Calu3 (cell line): ENCODE results near the gene ZMYM2. TPM values are rescaled to one million over a fixed set of nuclear protein-coding genes. Genes with fewer than 3 reads are reported as not detected.

ENCODE experiments used
- Bru-seq: library from RNA; stranded (reverse); fragments of 400-500 nt; gene quantifications from one replicate; lab custom pipeline; 2021; lab: Mats Ljungman, UMichigan
- BruChase-seq, 2 experiments: library from RNA; stranded (reverse); fragments of 400-500 nt; gene quantifications; one replicate each; lab custom pipeline; 2021; lab: Mats Ljungman, UMichigan
- BruUV-seq: library from RNA; stranded (reverse); fragments of 400-500 nt; replicated peaks from 2 replicates; lab custom pipeline; 2021; lab: Mats Ljungman, UMichigan
- CTCF ChIA-PET: fragments of 300-600 bp; sonication (Branson Sonifier 250); formaldehyde crosslinking; loops from one replicate; lab custom pipeline; 2022; ENCODE audit warnings: antibody characterized with exemption; lab: Charles Lee
- DNase-seq: peaks from one replicate; pipeline ENCODE4 v3.0.0; 2022
- H3K27ac Mint-ChIP-seq: one replicate; pipeline ENCODE4 v1.8.0; 2022; ENCODE audit warnings: mixed read lengths; ENCODE audit not compliant: unreplicated experiment
- H3K27me3 Mint-ChIP-seq: one replicate; pipeline ENCODE4 v1.8.0; 2022; ENCODE audit warnings: mixed read lengths; ENCODE audit not compliant: unreplicated experiment
- H3K36me3 Mint-ChIP-seq: one replicate; pipeline ENCODE4 v1.8.0; 2022; ENCODE audit warnings: mild to moderate bottlenecking, moderate library complexity, mixed read lengths; ENCODE audit not compliant: insufficient read depth, unreplicated experiment
- H3K4me1 Mint-ChIP-seq: one replicate; pipeline ENCODE4 v1.8.0; 2022; ENCODE audit warnings: mild to moderate bottlenecking, low read depth, mixed read lengths; ENCODE audit not compliant: unreplicated experiment
- H3K4me3 Mint-ChIP-seq: one replicate; pipeline ENCODE4 v1.8.0; 2022; ENCODE audit warnings: mild to moderate bottlenecking, low read depth, moderate library complexity, mixed read lengths; ENCODE audit not compliant: unreplicated experiment
- H3K9me3 Mint-ChIP-seq: one replicate; pipeline ENCODE4 v1.8.0; 2022; ENCODE audit warnings: low read depth, mixed read lengths; ENCODE audit not compliant: unreplicated experiment
- CTCF ChIP-seq: fragments of 200-600 bp; IDR thresholded peaks from one replicate; pipeline ENCODE4 v1.8.0; 2022; ENCODE audit warnings: antibody characterized with exemption; ENCODE audit not compliant: unreplicated experiment
- intact Hi-C: fragments of 100-400 bp; cut with micrococcal nuclease; formaldehyde crosslinking; loops from one replicate; pipeline ENCODE4 v1.10.0; 2022; ENCODE audit not compliant: unreplicated experiment
- long read RNA-seq: library from polyadenylated mRNA; stranded (forward); transcript quantifications from one replicate; pipeline ENCODE4 v2.0.0, GENCODE V29; 2022
- total RNA-seq: library from RNA; stranded (reverse); gene quantifications from 2 replicates; pipeline ENCODE4 v1.2.3, GENCODE V29; 2022

The ZMYM2 gene
- total RNA-seq = 52.8 and 53.1 TPM in 2 replicates
- Bru-seq, nascent RNA = percentile 91 among the genes with signal in this experiment
- percentile 83 among the genes with signal in this experiment for BruChase-seq, experiment 1, labeled RNA remaining after a 6-hour chase
- percentile 89 among the genes with signal in this experiment for BruChase-seq, experiment 2, labeled RNA remaining after a 2-hour chase
- long read RNA-seq, full-length matches to known transcripts = 2 of 15 reads
- long read RNA-seq, partial matches to known transcripts = 4 of 15 reads
- long read RNA-seq, other reads (novel, unspliced or antisense) = 9 of 15 reads

GRCh38 chr13:19958155-19959111 is at the start of gene ZMYM2:
ZMYM2 (plus strand) TSS chr13:19958727; CDS start chr13:19993073, 34,346 bp downstream.
- peak; percentile 97 for DNase-seq
- no peak for TF ChIP-seq CTCF
- intact Hi-C loops = no loop called here
- H3K4me1 Mint-ChIP-seq = no peaks in the 10 kb centered on the region
- peak within 1 kb of the TSS; percentile 64 for H3K27ac Mint-ChIP-seq
- CTCF ChIA-PET = no interaction called here
- H3K27me3 Mint-ChIP-seq = no peaks in the 10 kb centered on the region
- peak within 1 kb of the TSS; percentile 77 for H3K4me3 Mint-ChIP-seq
- peaks cover 39% of the 10 kb centered on the region for H3K36me3 Mint-ChIP-seq
- BruUV-seq = no TSS peak
- H3K9me3 Mint-ChIP-seq = no peaks in the 10 kb centered on the region

GRCh38 chr13:19910336-19911072 is 48.0 kb upstream of the ZMYM2 start:
- no peak overlapping the region for H3K27ac Mint-ChIP-seq
- TF ChIP-seq CTCF = no peak
- BruUV-seq = no TSS peak
- CTCF ChIA-PET = interaction anchor here (0.7 kb wide), 2 partner anchors 92 to 292 kb away, joined by 3 to 4 read pairs; no protein-coding TSS in a partner anchor
- peak; percentile 22 for DNase-seq
- no peaks in the 10 kb centered on the region for H3K27me3 Mint-ChIP-seq
- H3K4me3 Mint-ChIP-seq = no peak overlapping the region
- H3K4me1 Mint-ChIP-seq = peaks cover 8% of the 10 kb centered on the region
- intact Hi-C loops = no loop called here
- H3K36me3 Mint-ChIP-seq = peaks cover 3% of the 10 kb centered on the region
- H3K9me3 Mint-ChIP-seq = no peaks in the 10 kb centered on the region

- peaks cover 8% of the 10 kb centered on the region for H3K4me1 Mint-ChIP-seq
- no peak overlapping the region for H3K27ac Mint-ChIP-seq
- intact Hi-C loops = loop anchor here (2.0 to 5.0 kb wide), 2 partner anchors 34 to 235 kb away; partner anchors contain the start of gene GJA3
- H3K9me3 Mint-ChIP-seq = no peaks in the 10 kb centered on the region
- TF ChIP-seq CTCF = no peak
- no TSS peak for BruUV-seq
- no peak for DNase-seq
- no peaks in the 10 kb centered on the region for H3K36me3 Mint-ChIP-seq
- no peaks in the 10 kb centered on the region for H3K27me3 Mint-ChIP-seq
- H3K4me3 Mint-ChIP-seq = no peak overlapping the region
- CTCF ChIA-PET = interaction anchor here (0.6 to 1.4 kb wide), 2 partner anchors 22 to 33 kb away, joined by 3 to 8 read pairs; no protein-coding TSS in a partner anchor
Measured at GRCh38 chr13:19927117-19927748, 31.3 kb upstream of the ZMYM2 start.
